VCaP (cell line): Measurements from ENCODE around the gene GSG1L2.

Source experiments
- H3K27ac ChIP-seq: fragments of 450-650 bp; 2 replicates; pipeline ENCODE4 v1.5.1; 2017
- CTCF ChIP-seq: fragments of 450-650 bp; conservative IDR thresholded peaks from 2 replicates; pipeline ENCODE4 v1.5.1; 2017; ENCODE audit warnings: mild to moderate bottlenecking, moderate library complexity

Gene GSG1L2

GRCh38 chr17:9802697-9803096 is 19.2 kb downstream of the GSG1L2 start:
- TF ChIP-seq CTCF = no peak
- no peak overlapping the region for H3K27ac ChIP-seq

DNA sequence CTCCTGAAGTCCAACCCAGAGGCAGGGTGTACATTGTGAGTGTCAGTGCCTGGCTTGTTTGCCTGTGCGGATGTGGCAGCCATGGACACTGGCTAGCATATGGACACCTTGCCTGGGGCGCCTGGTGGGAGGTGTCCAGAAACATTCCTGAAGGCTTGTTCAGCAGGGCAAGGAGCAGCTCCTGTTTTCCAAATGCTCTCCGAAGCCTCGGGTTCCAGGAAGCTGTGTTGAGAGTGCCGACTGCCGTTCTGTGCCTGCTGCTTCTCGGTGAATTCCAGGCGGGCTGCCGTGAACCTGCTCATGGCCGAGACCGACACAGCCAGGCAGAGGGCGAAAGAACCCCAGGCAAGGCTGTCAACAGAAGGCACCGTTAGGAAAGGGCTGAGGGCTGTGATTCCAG is 19.6 kb downstream of the GSG1L2 start:
- TF ChIP-seq CTCF = no peak
- no peak overlapping the region for H3K27ac ChIP-seq

DNA sequence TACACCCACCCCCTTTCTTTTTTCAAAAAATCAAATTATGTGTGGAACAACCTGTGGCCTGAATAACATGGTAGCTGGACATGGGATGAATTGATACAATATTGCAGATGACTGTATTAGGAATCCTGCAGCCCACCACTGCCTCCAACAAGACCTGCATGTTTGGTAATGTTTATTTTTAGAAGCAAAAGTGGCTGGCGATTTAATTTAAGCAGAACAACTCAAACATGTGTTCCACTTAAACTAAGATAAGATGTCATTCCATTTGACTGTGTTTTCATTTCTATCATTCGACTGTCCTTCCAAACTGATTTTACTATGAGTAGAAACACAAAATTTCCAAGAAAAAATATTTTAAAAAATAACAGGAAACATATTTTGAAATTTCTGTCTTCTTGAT is 20.4 kb downstream of the GSG1L2 start:
- no peak for TF ChIP-seq CTCF
- H3K27ac ChIP-seq = no peak overlapping the region

DNA sequence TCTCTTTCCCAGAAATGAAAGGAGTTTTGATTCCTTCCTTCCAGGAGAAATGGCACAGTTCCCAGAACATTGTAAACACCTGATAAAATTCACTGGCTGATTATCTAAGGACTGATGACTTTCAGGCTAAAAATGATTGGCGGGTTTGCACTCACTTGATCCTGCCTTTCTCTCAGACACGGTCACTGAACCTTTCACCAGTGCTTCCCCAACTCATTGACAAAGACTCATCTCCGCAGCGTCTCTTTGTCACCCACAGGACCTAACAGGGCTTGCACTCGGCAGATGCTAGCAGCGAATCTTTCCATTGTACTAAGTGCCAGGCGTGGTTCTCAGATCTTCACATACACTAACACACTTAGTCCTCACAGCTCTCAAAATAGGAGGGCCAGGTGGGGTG is 23.2 kb downstream of the GSG1L2 start:
- no peak for TF ChIP-seq CTCF
- peak overlapping the region; percentile 50 for H3K27ac ChIP-seq

GRCh38 chr17:9798008-9798407 is 23.9 kb downstream of the GSG1L2 start:
- H3K27ac ChIP-seq = peak overlapping the region; percentile 50
- no peak for TF ChIP-seq CTCF

GRCh38 chr17:9792181-9792840 is 29.6 kb downstream of the GSG1L2 start:
- TF ChIP-seq CTCF = no peak
- no peak overlapping the region for H3K27ac ChIP-seq

DNA sequence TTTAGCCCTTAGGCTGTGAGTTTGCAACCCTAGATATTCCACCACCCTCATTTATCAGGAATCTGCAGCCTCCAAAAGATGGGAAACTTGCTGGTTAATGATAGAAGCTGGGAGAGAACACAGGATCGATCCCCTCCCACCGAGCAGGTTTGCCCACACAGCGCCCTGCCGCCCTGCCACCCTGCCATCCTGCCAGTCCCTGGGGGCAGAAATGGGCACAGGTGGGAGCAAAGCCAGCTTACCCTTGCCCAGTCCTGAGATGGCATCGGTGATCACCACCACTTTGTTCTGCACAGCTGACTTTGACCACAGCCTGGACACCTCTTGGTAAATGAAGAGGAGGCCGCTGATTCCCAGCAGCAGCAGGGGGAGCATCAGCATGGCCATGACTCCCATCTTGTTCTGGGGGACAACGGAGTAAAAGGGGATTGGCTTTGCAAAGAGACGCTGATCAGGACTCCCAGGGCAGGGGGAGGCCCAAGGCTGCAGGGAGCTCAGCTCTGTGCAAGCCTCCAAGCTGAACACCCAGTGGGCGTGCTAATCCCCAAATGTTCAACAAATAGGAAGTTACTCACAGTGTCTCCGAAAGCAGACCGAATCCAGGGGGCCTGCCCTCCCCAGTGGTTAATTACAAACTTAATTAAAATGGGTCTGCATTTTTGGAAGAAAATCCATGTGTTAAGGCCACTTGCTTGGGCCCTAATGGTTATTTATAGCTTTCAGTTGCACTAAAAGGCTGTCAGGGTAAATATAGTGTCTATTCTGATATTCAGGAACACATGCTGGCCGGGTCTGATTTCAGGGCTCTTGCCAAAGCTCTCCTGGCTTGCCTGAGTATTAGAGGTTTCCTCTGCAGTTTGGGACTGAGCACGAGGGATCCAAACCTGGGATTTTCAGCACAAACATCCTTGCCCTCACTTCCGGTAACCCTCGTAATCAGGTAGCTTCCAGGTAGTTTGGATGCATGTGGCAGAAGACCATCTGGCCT is 30.7 kb downstream of the GSG1L2 start, which contains the start of gene DHRS7C:
Gene DHRS7C, minus strand, starts transcription at position 704 of the 988 bp plus-strand sequence. Its CDS starts 308 bp downstream, at position 396.
- TF ChIP-seq CTCF = no peak
- H3K27ac ChIP-seq = no peak within 1 kb of the TSS
